ENCODE results near the gene AIG1.

AIG1 gene

DNA sequence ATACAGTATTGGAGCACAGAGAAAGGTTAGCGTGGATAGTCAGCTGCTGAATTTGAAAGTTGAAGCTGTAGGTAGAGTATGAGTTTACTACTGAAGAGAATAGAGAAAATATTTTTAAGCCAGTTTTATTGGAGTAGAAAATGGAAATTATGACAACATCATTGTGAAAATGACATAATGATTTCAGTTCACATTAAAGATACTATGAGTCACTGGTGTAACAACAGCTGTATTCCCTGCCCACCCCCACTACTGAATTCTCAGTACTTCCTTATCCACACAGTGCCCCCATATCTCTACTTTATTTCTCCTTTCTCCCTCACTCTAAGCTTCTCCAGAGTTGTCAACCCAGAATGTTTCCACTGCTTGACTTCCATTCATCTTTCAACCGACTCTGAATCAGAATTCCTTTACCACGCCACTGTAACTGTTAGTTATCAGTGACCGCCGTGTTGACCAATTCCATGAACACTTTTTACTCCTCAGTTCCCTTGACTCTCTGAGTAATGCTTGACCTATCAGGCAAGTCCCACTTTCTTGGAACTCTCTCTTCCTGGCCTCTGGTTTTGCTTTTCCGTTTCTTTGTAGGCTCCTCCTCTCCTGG is 139.6 kb downstream of the AIG1 start:
- DNase-seq: no peak

DNA sequence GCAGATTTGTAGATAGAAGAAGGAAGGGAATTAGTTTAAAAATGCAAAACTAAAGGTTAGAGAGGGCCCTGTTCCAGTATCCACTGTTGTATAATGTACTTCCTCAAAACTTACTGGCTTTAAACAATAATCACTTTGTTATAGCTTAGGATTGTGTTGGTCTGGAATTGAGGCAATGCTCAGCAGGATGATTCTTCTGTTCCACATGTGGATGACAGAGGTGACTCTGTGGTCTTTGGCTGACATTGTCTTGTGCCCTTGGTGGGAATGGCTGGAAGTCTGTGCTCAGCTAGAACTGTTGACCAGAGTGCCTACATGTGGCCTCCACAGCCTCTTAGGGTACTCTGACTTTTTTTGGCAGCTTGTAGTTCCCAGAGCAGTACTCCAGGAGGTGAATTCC is 143.4 kb downstream of the AIG1 start:
- DNase-seq: no peak

DNA sequence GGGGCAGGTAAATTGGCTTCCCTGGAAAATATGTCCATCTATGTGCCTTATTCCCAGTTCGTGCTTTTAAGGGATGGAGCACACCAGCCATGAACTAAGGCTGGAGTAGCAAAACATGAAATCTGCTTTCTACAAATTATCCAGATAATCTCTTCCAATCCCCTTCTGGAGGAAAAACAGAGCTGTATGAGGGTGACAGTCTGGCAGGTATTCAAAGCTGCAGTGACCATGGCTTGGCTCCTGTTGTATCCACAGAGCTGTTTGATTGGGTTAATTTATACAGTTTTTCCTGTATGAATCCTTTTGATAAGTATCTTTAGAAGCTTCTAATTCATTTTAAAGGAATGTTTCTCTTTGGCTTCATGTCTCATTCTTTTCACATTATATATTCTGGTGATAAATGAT is 144.4 kb downstream of the AIG1 start:
- DNase-seq: no peak

DNA sequence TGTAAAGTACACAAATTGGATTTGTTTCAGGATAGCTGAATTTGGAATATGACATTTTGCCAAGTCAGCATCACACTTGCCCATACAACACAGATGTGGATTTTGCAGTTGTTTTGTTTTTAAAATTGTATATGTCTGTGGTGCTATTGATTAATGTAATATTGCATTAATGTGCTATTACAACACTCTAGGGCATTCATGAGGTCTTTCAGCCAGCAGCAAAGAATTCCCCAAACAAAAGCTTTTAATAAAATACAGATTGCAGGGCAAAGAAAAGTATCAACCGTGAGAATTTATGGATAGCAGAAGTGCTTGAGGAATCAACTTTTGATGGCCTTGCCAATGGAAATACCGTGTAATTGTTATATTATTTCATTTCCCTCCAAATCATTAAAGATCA is 144.9 kb downstream of the AIG1 start:
- no peak for DNase-seq

DNA sequence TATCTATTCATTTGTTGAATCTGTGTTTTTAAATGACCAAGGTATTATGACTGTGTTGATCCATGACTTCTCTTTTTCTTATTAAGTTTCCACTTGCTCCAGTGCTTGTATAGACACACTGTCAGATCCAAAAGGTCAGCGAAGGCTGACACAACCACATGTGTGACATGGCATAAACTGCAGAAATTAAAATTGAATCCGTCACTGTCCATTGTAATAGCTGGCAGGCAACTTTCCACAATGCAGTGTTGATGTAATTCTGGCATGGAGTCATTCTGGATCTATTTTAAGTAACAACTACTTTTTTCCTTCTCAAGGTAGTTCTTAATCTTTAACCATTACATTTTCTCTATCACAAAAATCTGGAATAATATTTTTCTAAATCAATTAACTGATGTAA is 145.3 kb downstream of the AIG1 start:
- DNase-seq: peak; percentile 34

DNA sequence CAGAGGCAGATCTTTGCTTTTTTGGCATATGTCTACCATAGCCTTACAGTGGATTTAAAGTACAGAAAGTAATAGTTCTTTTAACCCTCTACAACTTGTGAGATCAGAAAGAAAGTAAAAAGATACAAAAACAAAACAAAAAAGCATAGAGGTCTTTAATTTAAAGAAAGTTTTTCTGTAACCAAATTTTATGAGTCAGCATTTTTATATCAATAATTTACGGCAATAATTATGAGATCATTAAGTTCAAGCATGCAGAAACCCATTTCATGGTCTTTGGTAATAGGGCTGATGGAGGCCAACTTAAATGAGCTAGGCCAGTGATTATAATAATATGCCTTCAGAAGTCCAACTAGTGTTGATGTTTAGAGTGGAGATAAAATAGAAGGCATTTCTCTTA is 145.9 kb downstream of the AIG1 start:
- DNase-seq: no peak

DNA sequence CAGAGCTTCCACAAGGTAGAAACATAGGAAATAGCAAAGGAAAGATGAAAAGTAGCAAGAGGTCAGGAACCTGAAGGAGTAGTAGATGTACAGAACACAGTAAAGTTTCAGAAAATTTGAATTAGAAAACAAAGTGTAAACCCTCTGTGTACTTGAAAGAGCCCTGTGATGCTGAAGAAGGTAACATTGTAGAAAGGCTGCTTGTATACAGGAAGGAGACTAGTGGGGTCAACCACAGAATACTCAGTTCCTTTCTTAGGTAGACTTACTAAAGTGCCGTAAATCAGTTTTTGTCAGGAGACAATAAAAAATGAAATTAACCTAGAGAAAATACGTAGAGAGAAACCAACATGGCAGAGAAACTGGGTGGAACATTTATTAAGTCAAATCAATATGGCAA is 149.7 kb downstream of the AIG1 start:
- no peak for DNase-seq

DNA sequence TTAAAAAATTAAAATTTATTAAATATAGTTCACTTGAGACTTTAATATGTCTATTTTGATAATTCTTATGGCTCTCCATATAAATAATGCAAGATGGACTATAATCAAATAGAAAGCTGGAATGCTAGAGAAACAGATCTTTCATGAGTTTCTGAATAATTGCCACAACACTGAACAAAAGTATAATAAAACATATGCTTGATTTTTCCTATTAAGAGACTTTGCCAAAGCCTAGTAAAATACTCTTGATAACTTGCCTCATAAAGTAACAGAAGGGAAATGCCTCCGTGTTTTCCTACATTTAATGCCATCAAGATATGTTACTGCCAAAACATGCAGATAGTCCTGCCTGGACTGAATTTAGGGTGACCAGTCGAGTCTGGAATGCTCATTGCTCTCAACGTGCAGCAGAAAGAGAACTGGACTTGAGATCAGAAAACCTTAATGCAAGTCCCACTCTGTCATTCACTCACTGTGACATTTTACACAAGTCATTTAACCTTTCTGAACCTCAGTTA is 153.2 kb downstream of the AIG1 start:
- DNase-seq: no peak

DNA sequence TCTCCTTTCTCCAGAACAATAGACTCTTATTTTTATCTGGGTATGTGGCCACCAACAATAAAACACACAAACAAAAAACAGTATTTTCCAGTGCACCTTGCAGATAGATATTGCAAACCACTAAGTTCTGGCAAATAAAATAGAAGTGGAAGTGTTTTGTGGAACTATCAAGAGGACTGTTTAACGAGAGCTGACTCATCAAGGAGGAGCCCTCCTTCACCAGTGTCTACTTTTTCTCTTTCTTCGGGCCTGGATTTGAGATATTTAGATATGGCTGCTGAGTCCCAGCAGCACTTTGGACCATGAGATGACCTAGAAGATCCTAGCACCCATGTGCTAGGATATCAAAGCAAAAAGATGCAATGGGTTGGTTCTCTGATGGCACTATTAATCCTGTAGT is 154.7 kb downstream of the AIG1 start:
- no peak for DNase-seq

DNA sequence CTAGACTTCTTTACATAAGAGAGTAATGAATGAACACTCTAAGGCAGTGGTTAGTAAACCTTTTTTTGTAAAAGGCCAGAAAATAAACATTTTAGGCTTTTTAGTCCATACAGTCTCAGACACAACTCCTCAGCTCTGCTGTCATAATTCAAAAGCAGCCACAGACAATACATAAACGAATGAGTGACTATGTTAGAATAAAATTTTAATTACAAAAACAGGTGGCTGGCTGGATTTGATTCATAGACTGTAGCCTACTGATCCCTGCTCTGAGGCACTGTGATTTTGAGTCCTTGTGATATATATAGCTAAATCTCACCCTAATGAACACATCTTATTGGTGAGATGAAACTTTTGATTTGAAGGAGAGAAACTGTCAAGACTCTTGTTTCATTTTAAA is 155.1 kb downstream of the AIG1 start:
- DNase-seq: no peak

DNA sequence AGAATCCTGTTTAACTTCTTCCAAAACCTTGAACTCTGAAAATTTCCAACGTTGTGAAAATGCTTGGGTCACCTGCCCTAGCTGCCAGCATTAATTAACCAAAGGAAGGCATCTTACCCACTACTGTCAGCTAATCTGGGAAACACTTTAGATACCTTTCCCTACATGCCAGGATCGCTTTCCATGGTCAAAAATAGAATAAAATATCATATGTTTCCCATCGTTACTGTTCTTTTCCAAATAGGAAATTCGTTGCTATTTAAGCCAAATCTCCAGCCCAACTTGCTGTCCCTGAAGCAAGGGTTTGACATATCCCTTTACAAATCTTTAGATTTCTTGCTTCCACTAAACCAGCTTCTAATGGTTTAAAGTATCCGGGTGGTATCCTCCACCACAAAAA is 157.5 kb downstream of the AIG1 start:
- DNase-seq: no peak

DNA sequence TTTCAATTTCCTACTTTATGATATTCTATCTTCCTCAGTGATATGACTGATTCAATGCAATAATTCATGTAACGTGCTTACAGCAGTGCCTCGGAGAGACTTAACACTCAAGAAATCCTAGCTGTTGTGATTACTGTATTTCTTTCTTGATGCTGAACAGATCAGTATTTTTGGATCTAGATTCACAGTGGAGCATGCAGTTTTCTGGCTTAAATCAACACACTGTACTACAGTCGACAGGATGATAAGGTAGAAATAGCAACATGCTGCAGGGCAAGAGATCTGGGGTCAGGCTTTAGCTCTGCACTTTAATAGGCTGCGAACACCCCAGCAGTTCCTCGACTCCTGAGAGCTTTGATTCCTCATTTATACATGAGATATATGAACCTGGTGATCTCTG is 161.0 kb downstream of the AIG1 start:
- DNase-seq: no peak

DNA sequence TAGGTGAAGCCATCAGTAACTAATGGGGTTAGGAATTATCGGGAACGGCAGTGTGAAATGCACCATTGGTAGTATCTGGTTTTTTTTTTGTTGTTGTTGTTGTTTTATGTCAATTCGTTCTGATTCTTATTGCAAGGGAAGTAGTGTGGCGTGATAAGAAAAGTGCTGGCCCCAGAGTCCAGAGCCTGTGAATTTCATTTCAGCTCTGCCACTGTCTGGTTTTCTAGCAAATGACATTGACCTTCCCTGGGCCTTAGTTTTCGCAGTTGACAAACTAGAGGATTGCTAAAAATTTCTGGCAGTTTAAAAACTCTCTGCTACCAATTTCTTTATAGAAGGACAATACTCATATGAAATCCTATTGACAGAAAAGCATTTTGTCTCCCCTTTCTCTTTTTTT is 161.6 kb downstream of the AIG1 start:
- no peak for DNase-seq

DNA sequence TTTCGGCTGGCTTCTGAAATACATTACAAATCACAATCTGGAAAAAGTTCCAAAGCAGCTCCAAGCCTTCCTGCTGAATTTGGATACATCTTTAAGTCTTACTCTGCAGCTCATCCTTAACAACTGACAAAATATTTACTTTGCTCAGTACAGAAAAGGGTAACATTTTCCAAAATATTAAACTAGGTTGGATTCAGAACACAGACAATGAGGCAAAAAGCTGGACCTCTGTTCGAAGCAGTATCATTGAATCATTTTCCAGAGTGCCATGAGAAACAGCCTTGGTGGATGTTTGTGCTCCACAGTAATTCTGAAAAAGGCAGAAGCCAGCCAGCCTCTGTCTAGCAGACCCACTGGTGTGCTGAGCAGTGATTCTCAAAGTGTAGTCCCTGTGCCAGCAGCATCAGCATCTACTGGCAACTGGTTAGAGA is 162.1 kb downstream of the AIG1 start:
- DNase-seq: peak; percentile 66

DNA sequence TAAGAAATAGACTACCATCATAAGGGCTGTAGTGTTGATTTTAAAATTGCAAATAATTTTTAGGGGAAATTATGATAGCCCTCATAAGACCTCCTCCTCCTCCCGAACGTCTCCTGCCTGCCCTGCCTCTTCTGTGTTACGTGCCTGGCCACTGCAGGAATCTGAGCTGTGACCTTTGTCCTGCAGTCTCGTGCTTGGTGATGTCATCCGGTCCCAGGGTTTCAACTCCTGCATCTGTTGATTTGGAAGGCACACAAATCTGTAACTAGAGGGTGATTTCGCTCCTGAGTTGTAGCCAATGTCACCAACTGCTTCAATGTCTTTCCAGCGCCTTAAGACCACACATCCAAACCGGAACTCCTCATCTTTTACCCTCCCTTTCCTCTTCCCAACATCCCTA is 163.2 kb downstream of the AIG1 start:
- DNase-seq: no peak

DNA sequence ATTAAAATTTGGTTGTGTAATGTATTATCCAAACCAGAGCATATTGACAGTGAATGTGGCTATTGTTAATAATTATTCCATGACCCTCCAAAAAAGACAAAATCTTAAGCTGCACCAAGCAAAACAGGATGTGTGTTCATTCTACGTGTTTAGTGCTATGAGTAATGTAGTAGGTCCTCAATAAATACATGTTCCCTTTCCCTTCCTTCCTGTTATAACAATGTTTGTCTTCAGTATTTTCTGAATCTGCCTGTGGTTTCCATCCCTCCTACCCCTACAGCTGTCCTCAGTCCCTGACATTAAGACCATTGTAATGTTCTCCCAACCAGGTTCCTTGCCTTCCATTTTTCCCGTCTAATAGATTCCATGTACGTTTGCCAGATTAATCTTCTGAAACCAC is 163.8 kb downstream of the AIG1 start:
- DNase-seq: no peak

DNA sequence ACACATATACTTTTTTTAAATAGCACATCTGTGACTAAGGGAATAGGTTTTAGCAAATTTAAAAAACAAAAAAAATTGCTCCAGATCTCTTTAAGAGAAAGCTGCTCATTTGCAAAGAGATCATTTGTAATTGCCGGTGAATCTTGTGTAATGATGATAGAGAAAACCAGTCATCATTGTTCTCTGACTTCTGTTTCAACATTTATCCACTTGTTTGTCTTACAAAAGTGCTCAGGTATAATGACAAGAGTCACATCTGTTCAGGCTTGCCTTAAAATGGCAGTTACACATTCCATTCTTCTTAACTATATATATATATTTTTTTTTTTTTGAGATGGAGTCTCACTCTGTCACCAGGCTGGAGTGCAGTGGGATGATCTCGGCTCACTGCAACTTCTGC is 165.2 kb downstream of the AIG1 start:
- DNase-seq: no peak

DNA sequence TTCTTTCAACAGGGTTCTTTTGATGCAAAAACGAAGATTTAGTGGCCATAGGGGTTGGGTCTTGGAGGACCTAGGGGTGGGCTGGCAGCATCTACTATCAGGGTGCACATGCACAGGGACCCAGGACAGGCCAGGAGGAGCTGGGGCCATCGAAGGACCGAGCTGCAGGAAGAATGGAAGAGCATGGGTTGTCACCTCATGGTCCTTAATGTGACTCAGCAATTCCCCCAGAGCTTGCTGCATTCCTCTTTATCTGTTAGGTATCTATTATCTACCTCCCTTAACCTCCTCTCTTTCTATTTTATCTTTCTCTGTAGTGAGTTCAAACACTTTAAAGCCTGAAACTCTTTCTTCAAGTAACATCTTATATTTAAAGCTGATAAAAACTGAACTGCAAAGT is 167.0 kb downstream of the AIG1 start:
- DNase-seq: no peak

DNA sequence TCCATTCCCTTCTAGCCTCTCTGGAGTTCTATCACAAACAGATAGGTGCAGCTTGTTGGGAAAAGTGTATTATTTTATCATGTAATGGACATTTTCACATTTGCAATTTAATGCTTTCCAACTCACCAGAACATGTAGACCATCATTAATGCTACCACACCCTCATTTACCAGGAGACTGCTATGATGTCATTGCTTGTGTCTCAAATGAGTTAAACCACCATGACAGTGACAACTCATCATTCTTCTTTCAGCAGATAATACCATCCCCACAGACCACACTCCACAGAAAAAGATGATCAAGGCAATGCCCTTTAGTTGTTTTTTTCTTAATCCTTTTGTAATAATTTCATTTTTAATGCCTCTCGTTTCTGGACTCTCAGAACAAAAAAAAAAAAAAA is 168.7 kb downstream of the AIG1 start:
- no peak for DNase-seq

DNA sequence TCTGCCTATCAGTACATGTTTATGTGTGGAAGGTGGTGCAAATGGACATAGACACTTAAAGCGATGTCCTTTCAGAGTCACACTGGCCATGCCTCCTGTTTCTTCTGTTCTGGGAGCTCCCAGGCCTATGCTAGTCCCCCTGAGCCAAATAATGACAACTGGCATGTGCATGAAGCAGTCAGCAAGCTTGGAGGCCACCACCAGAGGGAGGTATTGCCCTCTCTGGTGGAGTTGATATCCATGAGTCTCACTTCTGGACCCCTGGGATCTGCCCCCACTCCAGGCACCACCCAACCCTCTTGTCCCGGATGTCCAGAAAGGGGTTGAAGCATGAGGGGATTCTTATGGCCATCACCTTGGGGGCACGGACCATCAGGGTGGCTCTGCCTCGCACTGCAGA is 172.2 kb downstream of the AIG1 start:
- no peak for DNase-seq

DNA sequence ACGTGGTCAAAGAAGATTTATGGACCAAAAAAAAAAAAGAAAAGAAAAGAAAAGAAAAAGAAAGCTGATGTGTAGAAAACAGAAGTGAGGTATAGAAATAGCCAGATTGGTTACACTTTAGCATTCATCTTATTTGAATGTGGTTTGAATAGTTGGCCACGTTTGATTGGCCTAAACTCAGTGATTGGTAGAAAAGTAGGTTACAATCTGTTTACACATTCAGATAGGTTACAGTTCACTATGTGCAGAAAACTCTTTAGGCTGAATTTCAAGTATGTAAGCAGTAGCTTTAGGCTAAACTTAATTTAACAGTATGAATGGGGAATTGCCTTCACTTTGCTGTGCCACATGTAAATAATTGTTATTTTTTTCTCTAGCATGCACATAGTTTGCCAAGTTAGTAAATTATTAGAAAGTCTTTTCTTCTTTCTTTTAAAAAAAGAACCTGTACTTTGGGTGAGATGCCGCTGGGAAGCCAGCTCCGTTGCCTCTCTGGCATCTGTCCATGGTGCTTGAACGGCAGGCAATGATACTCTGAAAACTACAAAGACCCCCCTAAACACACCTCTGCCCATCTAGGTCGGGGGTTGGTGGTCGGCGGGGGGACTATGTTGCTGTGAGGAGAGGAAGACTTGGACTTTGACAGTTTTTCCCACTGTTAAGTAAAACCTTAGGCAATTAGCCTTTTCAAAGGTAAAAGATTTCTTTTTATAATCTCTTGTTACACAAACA is 173.0 kb downstream of the AIG1 start:
- no peak for DNase-seq

DNA sequence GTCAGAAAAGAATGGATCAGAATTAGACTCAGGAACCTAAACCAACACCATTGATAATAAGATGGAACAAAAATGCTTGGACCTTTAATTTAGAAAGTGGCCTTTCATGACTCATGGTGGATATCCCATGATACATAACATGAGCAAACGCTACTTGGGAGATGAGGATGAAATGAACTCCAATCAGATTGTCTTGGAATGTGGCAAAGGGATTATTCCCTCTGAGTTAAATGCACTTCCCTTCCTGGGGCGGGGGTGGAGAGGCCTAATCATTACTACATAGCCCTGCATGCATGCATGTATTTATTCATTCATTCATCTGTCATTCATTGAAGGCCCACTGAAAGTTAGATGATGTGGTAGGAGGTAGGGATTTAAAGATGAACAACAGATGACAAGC is 174.0 kb downstream of the AIG1 start:
- no peak for DNase-seq

DNA sequence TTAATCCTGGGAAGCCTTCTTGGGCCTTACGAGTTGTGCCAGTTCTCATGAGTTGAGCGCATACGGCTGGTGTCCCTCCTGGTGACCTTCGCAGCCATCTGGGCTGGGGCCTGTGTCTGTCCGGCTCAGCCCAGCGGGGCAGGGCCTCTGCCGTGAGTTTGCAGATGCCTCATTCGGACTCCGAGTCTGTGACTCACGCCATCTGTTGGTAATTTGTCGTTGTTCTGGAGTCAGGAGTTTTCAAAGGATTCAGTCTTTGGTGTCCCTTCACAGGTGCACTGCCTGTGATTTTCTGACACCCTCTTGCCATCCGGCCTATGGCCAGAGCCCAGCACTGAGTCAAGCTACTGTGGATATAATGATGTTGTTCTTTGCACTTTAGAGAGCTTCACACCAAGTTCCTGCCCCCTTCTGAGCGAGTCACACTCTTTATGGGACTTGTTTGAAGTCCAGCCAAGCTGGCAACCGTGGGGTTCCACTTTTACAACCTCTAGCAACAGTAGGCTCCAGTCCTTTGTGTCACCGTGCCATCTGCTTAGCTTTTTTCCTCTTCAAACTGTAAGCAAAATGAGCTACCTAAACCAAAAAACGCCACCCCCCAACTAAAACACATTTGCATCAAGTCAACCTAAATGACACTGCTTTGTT is 175.6 kb downstream of the AIG1 start:
- no peak for DNase-seq

DNA sequence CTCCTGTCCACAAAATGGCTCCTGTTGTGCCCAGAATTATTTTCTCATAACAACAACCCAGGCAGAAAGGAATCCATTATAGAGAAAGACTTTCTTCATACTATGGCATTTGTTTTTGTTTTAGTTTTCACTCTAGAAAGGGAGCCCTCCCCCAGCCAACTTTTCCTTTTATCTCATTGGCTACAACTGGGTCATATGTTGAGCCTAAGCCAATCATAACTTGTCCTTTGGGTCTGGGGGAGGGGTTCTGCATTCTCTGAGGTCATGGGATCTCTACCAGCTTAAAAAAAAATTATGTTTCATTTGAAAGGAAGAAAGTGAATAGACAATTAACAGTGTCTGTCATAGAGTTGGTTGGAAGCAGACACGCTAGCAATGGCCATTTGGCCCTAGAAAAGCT is 177.6 kb downstream of the AIG1 start:
- no peak for DNase-seq

Data from left hindlimb (tissue), 1 donor.